K562 (cell line): ENCODE results near the gene MSL3. TPM values are rescaled to one million over a fixed set of nuclear protein-coding genes. Genes with fewer than 3 reads are reported as not detected.

Experiments used
- BCL6 ChIP-seq: fragments of 250-450 bp; sonication (Bioruptor Pico); IDR thresholded peaks from 2 replicates; pipeline ENCODE4 v1.4.0; 2020
- FOXK1 ChIP-seq: sonication (generic); formaldehyde crosslinking; IDR thresholded peaks from 2 replicates; pipeline ENCODE4 v1.8.0; 2022; ENCODE audit warnings: missing genetic modification reagents, mild to moderate bottlenecking, borderline replicate concordance
- GATA2 ChIP-seq: sonication (generic); formaldehyde crosslinking; IDR thresholded peaks from 2 replicates; pipeline ENCODE4 v1.4.0; 2020; ENCODE audit warnings: mild to moderate bottlenecking, missing genetic modification reagents
- HNRNPLL ChIP-seq: fragments of 200-400 bp; formaldehyde crosslinking; IDR thresholded peaks from 2 replicates; pipeline ENCODE4 v1.6.1; 2017; ENCODE audit warnings: low read length, low read depth, mild to moderate bottlenecking; ENCODE audit not compliant: poor library complexity, severe bottlenecking
- MIER1 ChIP-seq: fragments of 450-650 bp; IDR thresholded peaks from 2 replicates; pipeline ENCODE4 v1.6.1; 2016; ENCODE audit warnings: antibody characterized with exemption, mild to moderate bottlenecking, low read depth
- NR2C1 ChIP-seq, 2 experiments: fragments of 450-650 bp; IDR thresholded peaks; 2 replicates each; pipeline ENCODE4 v1.6.1; 2017; ENCODE audit warnings: mild to moderate bottlenecking in 2 of 2, antibody characterized with exemption in 1 of 2, inconsistent platforms in 1 of 2, missing compliant biosample characterization in 1 of 2, missing genetic modification characterization in 1 of 2
- PHB ChIP-seq: fragments of 250-450 bp; sonication (Bioruptor Pico); IDR thresholded peaks from 2 replicates; pipeline ENCODE4 v1.5.0; 2021
- POLR3A ChIP-seq: IDR thresholded peaks from 2 replicates; pipeline ENCODE4 v1.6.1; 2011; ENCODE audit warnings: borderline replicate concordance, mild to moderate bottlenecking, moderate library complexity; ENCODE audit not compliant: insufficient read length, insufficient read depth; ENCODE audit errors: extremely low read depth
- RFX1 ChIP-seq: fragments of 450-650 bp; IDR thresholded peaks from 2 replicates; pipeline ENCODE4 v1.6.1; 2016; ENCODE audit warnings: mild to moderate bottlenecking, moderate library complexity
- SMARCB1 ChIP-seq: IDR thresholded peaks from 2 replicates; pipeline ENCODE4 v1.6.1; 2011; ENCODE audit warnings: improper control_type of control experiment, low read depth; ENCODE audit not compliant: insufficient read length
- TGIF2 ChIP-seq: sonication (generic); formaldehyde crosslinking; IDR thresholded peaks from 2 replicates; pipeline ENCODE4 v1.8.1; 2022; ENCODE audit warnings: mild to moderate bottlenecking, missing genetic modification reagents, moderate library complexity
- TRIM28 ChIP-seq: fragments of 450-650 bp; IDR thresholded peaks from 2 replicates; pipeline ENCODE4 v1.6.1; 2017
- U2AF2 ChIP-seq: fragments of 200-400 bp; formaldehyde crosslinking; optimal IDR thresholded peaks from 2 replicates; pipeline ENCODE3; 2017; ENCODE audit warnings: low read depth, mild to moderate bottlenecking, low read length
- ZNF263 ChIP-seq: sonication (generic); formaldehyde crosslinking; IDR thresholded peaks from 2 replicates; pipeline ENCODE4 v1.8.0; 2022; ENCODE audit warnings: mild to moderate bottlenecking, missing genetic modification reagents, borderline replicate concordance
- polyA plus RNA-seq, 8 experiments: library from polyadenylated mRNA; depleted of rRNA in 4 of 8; stranded (reverse) in 5 of 8; unstranded in 3 of 8; fragments of >200 nt; fragmentation: Nextera tagmentation in 2 of 8; fragmentation: Illumina TruSeq in 1 of 8; extraction: Ambion mirVana in 2 of 8; extraction: Trizol in 1 of 8; gene quantifications; 2 replicates each; pipeline versions ENCODE4 v1.2.1 to v1.2.3, GENCODE V29; 2011 to 2014; ENCODE audit warnings: inconsistent platforms in 1 of 8, missing spikeins in 1 of 8
- total RNA-seq, 7 experiments: library from RNA; depleted of rRNA in 6 of 7; stranded (reverse); fragments of >200 nt in 6 of 7; fragmentation: Illumina TruSeq in 2 of 7; extraction: Trizol in 2 of 7; gene quantifications; 2 replicates each; pipeline versions ENCODE4 v1.2.1 to v1.2.3, GENCODE V29; 2011 to 2021; ENCODE audit warnings: low replicate concordance in 1 of 7
- TF ChIP-seq, protein P1 (sequence below): fragments of 450-650 bp; IDR thresholded peaks from 2 replicates; pipeline ENCODE4 v1.6.1; 2016; ENCODE audit warnings: mild to moderate bottlenecking
- TF ChIP-seq, protein P2 (sequence below): sonication (generic); formaldehyde crosslinking; IDR thresholded peaks from 2 replicates; pipeline ENCODE4 v1.8.1; 2023; ENCODE audit warnings: mild to moderate bottlenecking, missing genetic modification reagents
- TF ChIP-seq, protein P3 (sequence below): IDR thresholded peaks from 2 replicates; pipeline ENCODE4 v1.6.1; 2016; ENCODE audit warnings: missing genetic modification characterization, missing compliant biosample characterization
- TF ChIP-seq, protein P4 (sequence below): fragments of 450-650 bp; formaldehyde crosslinking; IDR thresholded peaks from 2 replicates; pipeline ENCODE4 v1.4.0; 2022; ENCODE audit warnings: missing genetic modification characterization
- TF ChIP-seq, protein P5 (sequence below): IDR thresholded peaks from 2 replicates; pipeline ENCODE4 v1.6.1; 2012; ENCODE audit warnings: low read depth, low read length, improper control_type of control experiment, borderline replicate concordance

MSL3 gene
- total and polyA plus RNA-seq, 9 of the 15 experiments (the other 6 are each of a cell fraction or from before 2014, with no cell fraction given), result 21.3 to 39.9 (median 27.1) TPM

DNA sequence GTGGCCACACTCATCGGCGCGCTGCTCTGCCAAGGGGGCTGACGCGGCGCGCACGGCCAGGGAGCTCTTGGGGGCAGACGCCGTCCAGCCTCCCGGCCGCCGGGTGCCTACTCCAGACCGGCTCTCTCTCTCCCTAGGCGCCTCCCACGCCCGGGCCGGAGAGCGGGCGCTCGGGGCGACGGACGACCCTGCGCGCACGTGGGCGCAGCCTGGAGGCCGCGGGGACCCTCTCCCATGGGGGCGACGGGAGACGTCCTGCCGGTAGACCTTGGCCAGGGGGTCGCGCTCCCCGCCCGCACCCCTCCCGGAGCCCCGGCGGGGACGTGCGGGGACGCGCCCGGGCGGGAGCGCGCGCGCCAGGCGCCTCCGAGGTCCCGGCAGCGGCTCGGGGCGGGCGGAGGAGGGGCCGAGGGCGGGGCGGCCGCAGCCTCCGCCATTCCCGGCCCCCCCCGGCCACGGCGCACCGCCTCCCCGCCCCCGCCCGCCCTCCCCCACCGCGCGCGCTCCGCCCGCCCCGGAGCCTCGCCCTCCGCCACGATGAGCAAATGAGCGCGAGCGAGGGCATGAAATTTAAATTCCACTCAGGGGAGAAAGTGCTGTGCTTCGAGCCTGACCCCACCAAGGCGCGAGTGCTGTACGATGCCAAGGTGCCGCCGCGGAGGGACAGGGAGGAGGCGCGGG, at the start of gene MSL3 (continued):
- TF ChIP-seq, protein P1, sequence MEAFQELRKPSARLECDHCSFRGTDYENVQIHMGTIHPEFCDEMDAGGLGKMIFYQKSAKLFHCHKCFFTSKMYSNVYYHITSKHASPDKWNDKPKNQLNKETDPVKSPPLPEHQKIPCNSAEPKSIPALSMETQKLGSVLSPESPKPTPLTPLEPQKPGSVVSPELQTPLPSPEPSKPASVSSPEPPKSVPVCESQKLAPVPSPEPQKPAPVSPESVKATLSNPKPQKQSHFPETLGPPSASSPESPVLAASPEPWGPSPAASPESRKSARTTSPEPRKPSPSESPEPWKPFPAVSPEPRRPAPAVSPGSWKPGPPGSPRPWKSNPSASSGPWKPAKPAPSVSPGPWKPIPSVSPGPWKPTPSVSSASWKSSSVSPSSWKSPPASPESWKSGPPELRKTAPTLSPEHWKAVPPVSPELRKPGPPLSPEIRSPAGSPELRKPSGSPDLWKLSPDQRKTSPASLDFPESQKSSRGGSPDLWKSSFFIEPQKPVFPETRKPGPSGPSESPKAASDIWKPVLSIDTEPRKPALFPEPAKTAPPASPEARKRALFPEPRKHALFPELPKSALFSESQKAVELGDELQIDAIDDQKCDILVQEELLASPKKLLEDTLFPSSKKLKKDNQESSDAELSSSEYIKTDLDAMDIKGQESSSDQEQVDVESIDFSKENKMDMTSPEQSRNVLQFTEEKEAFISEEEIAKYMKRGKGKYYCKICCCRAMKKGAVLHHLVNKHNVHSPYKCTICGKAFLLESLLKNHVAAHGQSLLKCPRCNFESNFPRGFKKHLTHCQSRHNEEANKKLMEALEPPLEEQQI, result no peak
- TF ChIP-seq POLR3A, result no peak
- TF ChIP-seq SMARCB1, result no peak
- TF ChIP-seq BCL6 (CRISPR knock-in tag), result no peak
- TF ChIP-seq U2AF2, result no peak
- no peak for TF ChIP-seq PHB (CRISPR knock-in tag)
- TF ChIP-seq HNRNPLL, result no peak
- TF ChIP-seq, protein P2, sequence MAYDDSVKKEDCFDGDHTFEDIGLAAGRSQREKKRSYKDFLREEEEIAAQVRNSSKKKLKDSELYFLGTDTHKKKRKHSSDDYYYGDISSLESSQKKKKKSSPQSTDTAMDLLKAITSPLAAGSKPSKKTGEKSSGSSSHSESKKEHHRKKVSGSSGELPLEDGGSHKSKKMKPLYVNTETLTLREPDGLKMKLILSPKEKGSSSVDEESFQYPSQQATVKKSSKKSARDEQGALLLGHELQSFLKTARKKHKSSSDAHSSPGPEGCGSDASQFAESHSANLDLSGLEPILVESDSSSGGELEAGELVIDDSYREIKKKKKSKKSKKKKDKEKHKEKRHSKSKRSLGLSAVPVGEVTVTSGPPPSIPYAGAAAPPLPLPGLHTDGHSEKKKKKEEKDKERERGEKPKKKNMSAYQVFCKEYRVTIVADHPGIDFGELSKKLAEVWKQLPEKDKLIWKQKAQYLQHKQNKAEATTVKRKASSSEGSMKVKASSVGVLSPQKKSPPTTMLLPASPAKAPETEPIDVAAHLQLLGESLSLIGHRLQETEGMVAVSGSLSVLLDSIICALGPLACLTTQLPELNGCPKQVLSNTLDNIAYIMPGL (CRISPR knock-in tag), result no peak
- TF ChIP-seq RFX1, result no peak
- TF ChIP-seq, protein P3, sequence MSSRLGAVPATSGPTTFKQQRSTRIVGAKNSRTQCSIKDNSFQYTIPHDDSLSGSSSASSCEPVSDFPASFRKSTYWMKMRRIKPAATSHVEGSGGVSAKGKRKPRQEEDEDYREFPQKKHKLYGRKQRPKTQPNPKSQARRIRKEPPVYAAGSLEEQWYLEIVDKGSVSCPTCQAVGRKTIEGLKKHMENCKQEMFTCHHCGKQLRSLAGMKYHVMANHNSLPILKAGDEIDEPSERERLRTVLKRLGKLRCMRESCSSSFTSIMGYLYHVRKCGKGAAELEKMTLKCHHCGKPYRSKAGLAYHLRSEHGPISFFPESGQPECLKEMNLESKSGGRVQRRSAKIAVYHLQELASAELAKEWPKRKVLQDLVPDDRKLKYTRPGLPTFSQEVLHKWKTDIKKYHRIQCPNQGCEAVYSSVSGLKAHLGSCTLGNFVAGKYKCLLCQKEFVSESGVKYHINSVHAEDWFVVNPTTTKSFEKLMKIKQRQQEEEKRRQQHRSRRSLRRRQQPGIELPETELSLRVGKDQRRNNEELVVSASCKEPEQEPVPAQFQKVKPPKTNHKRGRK (tag), result no peak
- TF ChIP-seq, protein P4, sequence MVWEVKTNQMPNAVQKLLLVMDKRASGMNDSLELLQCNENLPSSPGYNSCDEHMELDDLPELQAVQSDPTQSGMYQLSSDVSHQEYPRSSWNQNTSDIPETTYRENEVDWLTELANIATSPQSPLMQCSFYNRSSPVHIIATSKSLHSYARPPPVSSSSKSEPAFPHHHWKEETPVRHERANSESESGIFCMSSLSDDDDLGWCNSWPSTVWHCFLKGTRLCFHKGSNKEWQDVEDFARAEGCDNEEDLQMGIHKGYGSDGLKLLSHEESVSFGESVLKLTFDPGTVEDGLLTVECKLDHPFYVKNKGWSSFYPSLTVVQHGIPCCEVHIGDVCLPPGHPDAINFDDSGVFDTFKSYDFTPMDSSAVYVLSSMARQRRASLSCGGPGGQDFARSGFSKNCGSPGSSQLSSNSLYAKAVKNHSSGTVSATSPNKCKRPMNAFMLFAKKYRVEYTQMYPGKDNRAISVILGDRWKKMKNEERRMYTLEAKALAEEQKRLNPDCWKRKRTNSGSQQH, result no peak
- no peak for TF ChIP-seq GATA2 (CRISPR knock-in tag)
- no peak for TF ChIP-seq TGIF2
- TF ChIP-seq, protein P5, sequence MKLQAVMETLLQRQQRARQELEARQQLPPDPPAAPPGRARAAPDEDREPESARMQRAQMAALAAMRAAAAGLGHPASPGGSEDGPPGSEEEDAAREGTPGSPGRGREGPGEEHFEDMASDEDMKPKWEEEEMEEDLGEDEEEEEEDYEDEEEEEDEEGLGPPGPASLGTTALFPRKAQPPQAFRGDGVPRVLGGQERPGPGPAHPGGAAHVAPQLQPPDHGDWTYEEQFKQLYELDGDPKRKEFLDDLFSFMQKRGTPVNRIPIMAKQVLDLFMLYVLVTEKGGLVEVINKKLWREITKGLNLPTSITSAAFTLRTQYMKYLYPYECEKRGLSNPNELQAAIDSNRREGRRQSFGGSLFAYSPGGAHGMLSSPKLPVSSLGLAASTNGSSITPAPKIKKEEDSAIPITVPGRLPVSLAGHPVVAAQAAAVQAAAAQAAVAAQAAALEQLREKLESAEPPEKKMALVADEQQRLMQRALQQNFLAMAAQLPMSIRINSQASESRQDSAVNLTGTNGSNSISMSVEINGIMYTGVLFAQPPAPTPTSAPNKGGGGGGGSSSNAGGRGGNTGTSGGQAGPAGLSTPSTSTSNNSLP, result no peak
- TF ChIP-seq FOXK1, result no peak
- no peak for TF ChIP-seq TRIM28
- TF ChIP-seq ZNF263 (CRISPR knock-in tag), result 0 out of 2 replicates have a peak, but pooled peaks have one; percentile 19
- no peak for TF ChIP-seq MIER1
- no peak for TF ChIP-seq NR2C1 (IDR thresholded peaks at IDR 0.05)
- TF ChIP-seq NR2C1 (tag; IDR thresholded peaks at IDR 0.05), result no peak
